PC-9 (cell line): Measurements from ENCODE around the gene FBXO2.

Source experiments
- EZH2 ChIP-seq: fragments of 200-600 bp; sonication (generic); IDR thresholded peaks from 2 replicates; pipeline ENCODE4 v1.8.0; 2017; ENCODE audit warnings: antibody characterized with exemption, low read depth
- TF ChIP-seq, protein P1 (sequence below): fragments of 200-600 bp; sonication (generic); conservative IDR thresholded peaks from 2 replicates; pipeline ENCODE4 v1.6.1; 2017; ENCODE audit warnings: mixed run types, antibody characterized with exemption, mild to moderate bottlenecking, moderate library complexity

DNA sequence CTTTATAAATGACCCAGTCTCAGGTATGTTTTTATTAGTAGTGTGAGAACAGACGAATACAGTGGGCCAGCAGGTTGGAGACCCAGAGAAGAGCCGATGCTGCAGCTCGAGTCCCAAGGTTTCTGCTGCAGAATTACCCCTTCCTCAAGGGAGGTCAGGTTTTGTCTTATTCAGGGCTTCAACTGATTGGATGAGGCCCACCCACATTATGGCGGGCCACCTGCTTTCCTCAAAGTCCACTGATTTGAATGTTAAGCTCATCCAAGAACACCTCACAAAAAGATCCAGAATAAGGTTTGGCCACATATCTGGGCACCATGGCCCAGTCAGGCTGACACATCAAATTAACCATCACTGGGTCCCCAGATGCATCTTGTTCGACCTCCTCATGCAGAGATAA lies 40.9 kb downstream of the FBXO2 start:
- TF ChIP-seq EZH2, result no peak
- TF ChIP-seq, protein P1, sequence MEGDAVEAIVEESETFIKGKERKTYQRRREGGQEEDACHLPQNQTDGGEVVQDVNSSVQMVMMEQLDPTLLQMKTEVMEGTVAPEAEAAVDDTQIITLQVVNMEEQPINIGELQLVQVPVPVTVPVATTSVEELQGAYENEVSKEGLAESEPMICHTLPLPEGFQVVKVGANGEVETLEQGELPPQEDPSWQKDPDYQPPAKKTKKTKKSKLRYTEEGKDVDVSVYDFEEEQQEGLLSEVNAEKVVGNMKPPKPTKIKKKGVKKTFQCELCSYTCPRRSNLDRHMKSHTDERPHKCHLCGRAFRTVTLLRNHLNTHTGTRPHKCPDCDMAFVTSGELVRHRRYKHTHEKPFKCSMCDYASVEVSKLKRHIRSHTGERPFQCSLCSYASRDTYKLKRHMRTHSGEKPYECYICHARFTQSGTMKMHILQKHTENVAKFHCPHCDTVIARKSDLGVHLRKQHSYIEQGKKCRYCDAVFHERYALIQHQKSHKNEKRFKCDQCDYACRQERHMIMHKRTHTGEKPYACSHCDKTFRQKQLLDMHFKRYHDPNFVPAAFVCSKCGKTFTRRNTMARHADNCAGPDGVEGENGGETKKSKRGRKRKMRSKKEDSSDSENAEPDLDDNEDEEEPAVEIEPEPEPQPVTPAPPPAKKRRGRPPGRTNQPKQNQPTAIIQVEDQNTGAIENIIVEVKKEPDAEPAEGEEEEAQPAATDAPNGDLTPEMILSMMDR, result no peak
